DMS153 treated with DMSO at 0.1 percent for 48 hours (cell line): ENCODE results near the gene NXN.
"Not testable (repeated sequence)": the region's sequence is repeated elsewhere in the genome, so short reads cannot be mapped to it uniquely, and the experiment has no call there.

Experiments used
- DNase-seq: peaks from one replicate; lab custom pipeline; 2025; ENCODE audit not compliant: unreplicated experiment; lab: John Stamatoyannopoulos, UW

Gene NXN

GRCh38 chr17:781805-782731, 197.5 kb downstream of the NXN start, which contains the start of the genes GLOD4 and MRM3:
TSS of gene GLOD4 (minus strand) at chr17:782280. CDS start at chr17:782255, 25 bp downstream.
TSS of gene MRM3 (plus strand) at chr17:782353. CDS start at chr17:782379, 26 bp downstream.
- DNase-seq, result peak; percentile 12

GRCh38 chr17:778096-778495, 201.5 kb downstream of the NXN start:
- DNase-seq, result no peak

GRCh38 chr17:774313-774584, 205.3 kb downstream of the NXN start:
- DNase-seq, result no peak

- DNase-seq, result no peak
These were observed 205.9 kb downstream of the NXN start for GRCh38 chr17:773467-774312.

- no peak for DNase-seq
These were observed 206.6 kb downstream of the NXN start for GRCh38 chr17:773016-773415.

GRCh38 chr17:767076-767475, 212.5 kb downstream of the NXN start:
- DNase-seq, result no peak

DNA sequence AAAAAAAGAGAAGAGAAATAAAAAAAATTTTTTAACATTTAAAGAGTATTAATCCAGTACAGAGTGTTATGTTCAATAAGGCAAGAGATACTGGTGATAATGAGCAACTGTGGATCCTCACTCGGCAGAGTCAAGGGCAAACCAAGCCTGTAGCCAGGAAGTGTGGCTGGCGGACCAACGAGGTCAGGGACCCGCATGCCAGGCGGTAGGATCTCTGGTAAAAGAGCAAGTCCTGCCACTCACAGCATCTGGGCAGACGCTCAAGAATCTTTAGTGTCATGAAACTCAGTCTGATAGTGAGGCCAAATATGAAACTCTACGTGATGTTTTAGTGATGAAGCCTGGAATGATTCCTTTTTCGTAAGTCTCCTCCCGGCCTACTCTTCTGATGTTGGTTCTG, 219.2 kb downstream of the NXN start:
- no peak for DNase-seq

- DNase-seq, result no peak
These were observed 219.6 kb downstream of the NXN start for GRCh38 chr17:759964-760363.

- not testable (repeated sequence) for DNase-seq
These were observed 223.5 kb downstream of the NXN start for GRCh38 chr17:756010-756567.

GRCh38 chr17:755319-755961, 224.1 kb downstream of the NXN start:
- not testable (repeated sequence) for DNase-seq

GRCh38 chr17:753418-753817, 226.2 kb downstream of the NXN start:
- DNase-seq, result no peak

GRCh38 chr17:752620-753219, 226.9 kb downstream of the NXN start:
- no peak for DNase-seq

GRCh38 chr17:752002-752619, 227.5 kb downstream of the NXN start, which contains the start of gene GEMIN4:
TSS of gene GEMIN4 (minus strand) at chr17:752264. CDS start at chr17:752142, 122 bp downstream.
- DNase-seq, result peak; percentile 12

- no peak for DNase-seq
These were observed 228.1 kb downstream of the NXN start for GRCh38 chr17:751269-752001.

DNA sequence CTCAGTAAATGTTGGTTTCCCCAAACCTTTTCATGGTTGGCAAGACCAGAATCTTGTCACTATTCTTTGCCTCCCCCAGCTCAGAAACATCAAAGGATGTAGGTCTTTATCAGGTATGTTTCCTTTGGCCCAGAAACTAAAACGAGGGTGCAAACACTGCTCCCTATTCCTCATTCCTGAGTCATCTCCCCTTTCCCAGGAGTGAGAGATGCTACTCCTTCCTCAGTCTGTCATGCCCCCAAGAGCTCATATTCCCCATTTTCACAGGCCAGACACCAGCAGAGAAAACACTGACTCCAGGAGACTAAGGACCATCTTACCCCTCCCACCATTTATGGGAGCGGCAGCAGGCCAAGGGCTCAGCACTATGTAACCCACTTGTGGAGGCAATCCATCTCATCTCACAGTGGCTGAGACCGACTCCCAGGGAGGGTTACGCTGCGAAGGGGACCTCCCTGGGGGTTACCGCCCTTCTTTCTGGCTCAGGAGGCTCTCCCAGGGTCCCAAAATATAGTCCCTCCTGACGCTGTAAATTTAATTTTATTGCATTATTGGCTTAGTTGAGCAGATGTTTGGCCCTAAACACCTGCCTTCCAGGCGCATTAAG, 229.0 kb downstream of the NXN start:
- no peak for DNase-seq

- DNase-seq, result not testable (repeated sequence)
These were observed 230.2 kb downstream of the NXN start for GRCh38 chr17:749359-749758.
